Right lobe of liver (tissue), 4 donors: ENCODE measurements around the gene ZBTB16.

Source experiments
- CTCF ChIP-seq, 4 donors: fragments of 200-600 bp in 3 of 4; fragments of 450-650 bp in 1 of 4; IDR thresholded peaks; one replicate each; pipeline versions ENCODE4 v1.5.1 to v1.8.0; 2016 to 2022; ENCODE audit warnings: antibody characterized with exemption in 4 of 4, mild to moderate bottlenecking in 2 of 4
- POLR2A ChIP-seq: fragments of 450-650 bp; IDR thresholded peaks from one replicate; pipeline ENCODE4 v1.6.1; 2017; ENCODE audit warnings: antibody characterized with exemption, mild to moderate bottlenecking
- donor health status: DM: no; HTN: no; CAD: no.
- donor health status: DM: no; HTN: no; CAD: no.
- donor health status: DM: no; HTN: yes; CAD: no.

- TF ChIP-seq CTCF (IDR thresholded peaks at IDR 0.05) (no peak), POLR2A (no peak)
These were observed 237.3 kb downstream of the ZBTB16 start for GRCh38 chr11:114296605-114297372.
